HG03457 (cell line): ENCODE measurements around the gene PPP2R2C.

Experiments
- ATAC-seq: cut with Tn5 transposase; IDR thresholded peaks from one replicate; pipeline ENCODE4 v1.9.1; 2021; ENCODE audit warnings: moderate number of reproducible peaks; ENCODE audit not compliant: unreplicated experiment

PPP2R2C gene

DNA sequence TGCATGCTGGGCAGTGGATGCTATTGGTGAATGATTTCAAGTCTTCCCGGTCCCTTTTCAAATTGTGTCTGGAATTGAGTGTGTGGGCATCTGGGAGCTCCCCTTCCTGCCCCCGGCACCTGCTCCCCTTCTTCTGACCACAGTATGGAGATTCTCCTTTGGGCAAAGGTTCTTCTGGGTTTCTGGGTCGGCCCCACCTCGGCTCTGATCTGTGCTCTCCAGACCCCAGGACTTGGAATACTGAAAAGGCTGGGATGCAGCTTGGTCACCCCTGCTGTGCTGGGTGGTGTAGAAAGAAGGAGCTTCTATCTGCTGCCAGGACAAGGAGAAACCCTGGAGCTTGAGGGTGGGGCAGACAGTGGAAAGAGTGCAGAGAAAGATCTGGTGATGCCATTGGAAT lies 124.0 kb downstream of the PPP2R2C start:
- no peak for ATAC-seq

DNA sequence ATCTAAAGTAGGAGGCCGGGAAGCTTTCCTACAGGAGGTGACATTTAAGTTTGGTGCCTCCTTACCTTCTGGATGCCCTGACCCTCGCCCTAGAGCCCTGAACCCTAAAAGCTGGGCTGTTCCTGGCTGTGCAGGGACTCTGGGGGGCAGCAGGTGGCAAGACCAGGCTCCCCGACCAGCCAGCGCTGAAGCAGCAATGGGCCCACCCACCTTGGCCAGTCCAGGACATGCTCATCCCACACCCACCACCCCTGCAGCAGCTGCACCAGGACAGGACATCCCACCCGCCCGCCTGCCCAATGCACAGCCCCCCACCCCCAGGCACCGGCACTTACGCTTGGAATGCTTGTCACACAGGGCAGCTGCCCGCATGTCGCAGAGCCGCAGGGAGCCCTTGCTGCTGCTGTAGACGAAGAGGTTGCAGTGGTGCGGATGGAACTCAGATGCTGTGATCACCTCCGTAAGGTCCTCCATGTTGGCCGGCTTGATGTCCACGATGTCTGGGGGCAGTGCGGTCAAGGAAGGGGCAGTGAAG lies 124.8 kb downstream of the PPP2R2C start:
- ATAC-seq: no peak

DNA sequence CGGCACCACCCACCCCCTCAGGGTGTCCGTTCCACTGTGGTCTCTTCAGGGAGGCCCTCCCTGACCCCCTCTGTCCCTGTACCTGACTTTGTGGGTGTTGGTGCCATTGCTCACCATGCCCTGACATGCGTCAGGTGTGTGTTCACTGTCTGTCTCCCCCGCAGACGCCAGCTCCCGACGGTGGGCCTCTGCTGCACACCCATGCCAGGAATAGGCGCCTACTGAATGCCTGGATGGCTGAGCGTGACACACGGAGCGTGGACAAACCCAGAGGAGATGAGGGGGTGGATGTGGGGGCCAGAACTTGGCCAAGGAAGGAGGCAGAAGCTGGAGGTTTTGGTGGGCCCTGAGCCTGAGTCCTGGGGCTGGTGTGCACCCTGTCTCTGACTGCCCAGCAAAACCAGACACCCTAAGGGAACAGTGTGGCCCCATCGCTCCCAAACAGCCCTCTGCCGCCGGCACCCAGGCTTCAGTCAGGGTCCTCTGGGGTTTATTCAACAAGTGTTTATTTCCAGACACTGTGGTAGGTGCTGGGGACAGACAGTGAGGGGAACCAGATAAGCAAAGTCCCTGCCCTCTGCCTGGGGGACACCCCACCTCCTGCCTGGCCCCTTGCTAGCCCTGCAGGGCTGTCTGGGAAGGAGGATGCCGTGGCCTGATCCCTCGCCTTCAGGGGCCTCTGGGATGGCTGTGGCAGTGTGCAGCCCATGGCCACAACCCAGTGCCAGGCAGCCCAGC lies 125.9 kb downstream of the PPP2R2C start:
- ATAC-seq: no peak

DNA sequence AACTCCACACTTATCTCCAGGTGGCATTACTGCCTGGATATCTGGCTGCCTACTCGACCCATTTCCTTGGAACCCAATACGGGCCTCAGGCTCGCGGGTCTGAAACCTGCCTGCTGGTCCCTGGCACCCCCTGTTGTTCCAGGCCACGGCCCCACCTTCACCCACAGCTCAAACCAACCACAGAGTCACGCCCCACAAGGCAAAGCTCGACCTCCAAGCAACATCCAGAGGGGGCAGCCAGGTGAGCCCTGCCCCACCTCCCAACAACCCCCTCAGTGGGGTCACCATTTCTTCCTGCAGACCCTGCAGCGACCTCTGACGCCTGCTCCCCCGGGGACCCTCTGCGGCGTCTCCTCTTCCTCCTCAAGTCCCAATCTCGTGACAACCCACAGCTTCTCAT lies 126.5 kb downstream of the PPP2R2C start:
- ATAC-seq: no peak

DNA sequence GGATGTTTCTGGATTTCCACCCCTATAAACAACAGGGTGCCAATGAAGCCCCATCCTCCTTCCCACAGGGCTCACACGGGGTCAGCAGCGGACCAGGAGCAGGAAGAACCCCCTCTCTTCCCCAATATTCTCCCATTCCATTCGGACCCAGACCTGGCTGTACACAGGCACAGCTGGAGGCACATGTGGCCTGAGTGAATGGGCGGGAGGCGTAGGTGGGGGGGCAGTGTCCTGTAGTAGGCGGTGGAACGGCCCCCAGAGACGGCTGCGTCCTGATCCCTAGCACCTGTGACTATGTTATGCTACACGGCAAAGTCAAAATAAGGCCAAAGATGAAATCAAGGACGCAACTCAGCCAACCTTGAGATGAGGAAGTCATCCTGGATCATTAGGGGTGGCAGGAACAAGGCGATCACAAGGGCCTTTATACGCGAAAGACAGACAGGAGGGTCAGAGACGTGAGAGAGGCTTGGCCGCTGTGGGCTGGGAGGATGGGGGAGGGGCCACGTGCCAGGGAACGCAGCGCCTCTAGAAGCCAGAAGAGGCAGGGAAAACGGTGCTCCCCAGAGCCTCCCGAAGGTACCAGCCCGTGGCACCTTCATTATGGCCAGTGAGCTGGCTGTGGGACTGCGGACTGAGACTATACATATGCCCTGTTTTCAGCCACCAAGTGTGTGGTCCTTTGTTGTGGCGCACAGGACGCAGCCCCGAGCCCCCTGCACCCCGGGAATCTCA lies 127.2 kb downstream of the PPP2R2C start:
- ATAC-seq: no peak

DNA sequence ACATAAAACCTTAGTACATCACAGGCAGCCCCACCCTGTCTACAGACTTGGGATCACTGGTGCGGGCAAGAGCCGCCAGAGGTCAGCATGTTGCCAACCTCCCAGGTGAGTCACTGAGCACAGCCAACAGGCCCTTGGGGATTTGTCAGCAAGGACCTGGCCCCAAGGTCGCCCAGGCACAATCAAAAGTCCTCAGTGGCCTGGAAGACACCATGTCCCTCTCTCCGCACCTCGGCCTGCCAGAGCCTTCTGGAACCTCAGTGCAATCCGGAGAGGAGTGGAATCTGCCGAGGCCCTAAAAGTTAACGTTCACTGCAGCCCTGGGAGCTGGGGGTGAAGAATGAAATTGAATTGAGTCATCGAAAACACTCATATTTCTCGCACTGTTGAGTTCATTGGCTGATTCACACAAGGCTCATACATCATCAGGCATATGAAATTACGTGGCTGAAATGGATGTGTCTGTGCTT lies 128.4 kb downstream of the PPP2R2C start:
- no peak for ATAC-seq

DNA sequence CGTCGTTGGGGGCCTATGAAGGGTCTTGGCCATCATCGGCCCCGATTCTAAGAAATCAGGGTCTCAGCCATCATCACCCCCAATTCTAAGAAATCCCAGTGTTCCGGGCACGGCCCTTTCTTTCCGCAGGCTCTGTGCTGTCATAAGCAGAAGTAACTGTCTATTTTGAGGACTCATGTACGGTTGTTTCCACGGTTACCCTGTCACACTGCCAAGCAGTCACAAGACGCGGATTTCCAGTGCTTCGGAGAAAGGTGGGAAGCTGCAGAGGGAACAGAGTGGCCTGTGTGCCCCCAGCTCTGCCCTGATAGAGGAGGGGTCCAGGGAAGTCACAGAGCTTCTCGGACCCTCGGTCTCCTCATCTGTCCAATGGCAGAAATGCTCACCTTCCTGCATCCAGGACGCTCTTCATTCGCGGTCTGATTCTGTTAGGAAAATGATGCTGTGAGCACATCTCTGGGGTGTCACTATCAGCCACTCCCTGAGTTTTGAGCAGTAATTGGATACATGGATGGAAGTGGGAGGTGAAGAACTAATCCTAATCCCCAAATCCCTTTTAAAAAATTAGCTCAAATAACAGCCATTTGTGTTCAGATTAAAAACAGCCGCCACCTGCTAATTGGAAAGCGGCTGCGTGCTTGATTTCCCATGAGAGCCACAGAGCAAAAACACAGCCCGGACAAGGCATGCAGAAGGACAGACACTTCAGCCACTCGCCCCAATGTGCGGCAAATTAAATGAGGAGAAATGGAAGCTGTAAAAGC lies 129.7 kb downstream of the PPP2R2C start:
- ATAC-seq: no peak

DNA sequence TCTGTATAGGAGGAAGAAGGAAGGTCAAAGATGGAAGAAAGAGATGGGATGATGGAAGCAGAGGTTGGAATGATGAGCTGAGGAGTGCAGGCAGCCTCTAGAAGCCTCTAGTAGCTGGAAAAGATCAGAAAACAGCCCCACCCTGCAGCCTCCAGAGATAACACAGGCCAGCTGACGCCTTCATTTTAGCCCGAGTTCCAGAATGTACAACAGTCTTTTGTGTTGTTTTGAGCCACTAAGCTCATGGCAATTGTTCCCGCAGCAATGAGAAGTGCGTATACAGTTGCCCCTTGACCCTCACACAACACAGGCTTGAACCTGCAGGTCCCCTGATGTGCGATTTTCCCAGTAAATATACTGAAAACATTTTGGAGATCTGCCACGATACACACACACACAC lies 130.7 kb downstream of the PPP2R2C start:
- no peak for ATAC-seq

DNA sequence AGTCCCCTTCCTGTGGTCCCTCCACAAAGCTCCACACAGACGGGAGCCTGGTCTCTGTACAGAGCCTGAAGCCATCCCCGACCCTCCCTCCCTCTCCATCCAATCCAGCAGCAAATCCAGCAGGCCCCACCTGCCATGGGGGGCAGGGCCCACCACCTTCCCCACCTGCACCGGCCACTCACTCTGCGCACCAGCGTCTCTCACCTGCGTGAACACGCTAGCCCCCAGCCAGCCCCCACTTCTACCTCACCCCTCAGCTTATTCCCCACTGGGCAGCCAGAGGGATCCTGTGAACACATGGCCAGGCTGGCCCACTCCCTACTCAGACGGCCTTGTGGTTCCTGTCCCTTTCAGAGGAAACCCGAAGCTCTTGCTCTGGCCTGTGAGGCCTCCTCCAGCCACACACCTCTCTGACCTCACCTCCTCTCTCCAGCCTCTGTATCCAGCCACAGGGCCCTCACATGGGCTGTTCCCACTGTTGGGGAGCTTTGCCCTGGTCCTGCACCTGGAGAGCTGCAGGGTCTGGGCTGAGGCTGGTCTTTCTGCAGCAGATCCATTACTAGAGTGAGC lies 131.9 kb downstream of the PPP2R2C start:
- ATAC-seq: no peak

DNA sequence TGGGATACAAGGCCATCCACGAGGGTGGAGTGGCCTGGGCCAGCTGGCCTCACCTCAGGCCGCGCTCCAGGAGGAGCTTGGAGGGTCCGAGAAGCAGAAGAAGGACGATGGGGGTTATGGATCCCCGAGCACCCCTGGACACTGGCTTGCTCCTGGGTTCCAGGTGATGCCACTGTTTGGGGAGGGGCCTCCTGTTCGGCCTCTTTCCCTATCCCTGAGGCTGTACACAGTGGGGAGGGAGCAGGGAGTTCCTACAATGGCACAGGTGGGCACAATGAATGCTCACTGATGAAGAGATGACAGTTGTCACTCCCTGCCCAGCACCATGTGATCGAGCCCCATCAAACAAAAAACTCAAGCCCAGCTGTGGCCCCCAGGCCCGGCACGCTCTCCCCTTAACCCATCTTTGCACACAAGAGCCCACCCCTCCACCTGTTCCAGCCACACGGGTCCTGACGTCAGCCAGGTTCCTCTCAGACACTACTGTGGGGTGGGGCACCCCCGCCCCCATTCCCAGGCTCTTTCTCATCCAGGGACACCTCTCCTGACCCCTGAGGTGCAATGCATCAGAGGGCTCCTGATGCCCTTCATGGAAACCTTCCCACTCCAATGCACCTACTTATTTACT lies 132.5 kb downstream of the PPP2R2C start:
- no peak for ATAC-seq

DNA sequence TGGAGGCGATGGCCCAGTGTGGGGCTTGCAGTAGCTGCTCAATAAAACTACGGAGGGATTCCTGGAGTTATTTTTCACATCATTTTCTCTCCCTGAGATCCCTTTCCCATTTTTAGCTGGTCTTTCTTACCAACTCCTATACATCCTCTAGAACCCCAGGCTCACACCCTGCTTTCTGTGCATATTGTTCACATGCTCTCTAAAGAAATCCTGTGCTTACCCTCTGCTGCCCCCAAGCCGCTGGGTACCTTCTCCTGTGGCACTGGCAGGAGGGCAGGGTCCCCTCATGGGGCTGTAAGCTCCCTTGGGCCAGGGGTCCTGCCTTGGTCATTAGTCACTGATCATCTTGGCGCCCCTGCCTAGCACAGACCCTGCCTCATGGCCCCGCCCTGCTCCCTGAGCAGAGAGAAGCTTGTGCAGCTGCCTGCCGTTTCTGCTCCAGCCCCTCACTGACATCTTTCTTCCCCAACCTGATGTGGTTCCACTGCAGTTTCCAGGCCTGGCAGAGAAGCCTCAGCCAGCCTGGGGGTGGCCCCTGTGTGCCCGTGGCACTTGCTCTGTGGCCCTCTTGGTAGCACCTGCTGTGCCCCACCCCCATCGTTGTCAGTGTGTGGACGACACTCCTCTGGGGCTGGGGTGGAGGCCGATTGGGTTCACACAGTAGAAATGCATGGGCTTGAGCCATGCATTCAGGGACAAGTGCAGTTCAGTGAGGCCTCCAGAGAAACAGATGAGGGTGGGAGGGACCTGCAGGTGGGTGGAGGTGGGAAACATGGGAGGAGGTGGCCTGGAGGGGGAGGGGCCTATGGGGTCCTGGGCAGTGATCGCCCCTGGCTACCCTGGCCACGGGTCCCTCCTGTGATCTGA lies 133.2 kb downstream of the PPP2R2C start:
- no peak for ATAC-seq

DNA sequence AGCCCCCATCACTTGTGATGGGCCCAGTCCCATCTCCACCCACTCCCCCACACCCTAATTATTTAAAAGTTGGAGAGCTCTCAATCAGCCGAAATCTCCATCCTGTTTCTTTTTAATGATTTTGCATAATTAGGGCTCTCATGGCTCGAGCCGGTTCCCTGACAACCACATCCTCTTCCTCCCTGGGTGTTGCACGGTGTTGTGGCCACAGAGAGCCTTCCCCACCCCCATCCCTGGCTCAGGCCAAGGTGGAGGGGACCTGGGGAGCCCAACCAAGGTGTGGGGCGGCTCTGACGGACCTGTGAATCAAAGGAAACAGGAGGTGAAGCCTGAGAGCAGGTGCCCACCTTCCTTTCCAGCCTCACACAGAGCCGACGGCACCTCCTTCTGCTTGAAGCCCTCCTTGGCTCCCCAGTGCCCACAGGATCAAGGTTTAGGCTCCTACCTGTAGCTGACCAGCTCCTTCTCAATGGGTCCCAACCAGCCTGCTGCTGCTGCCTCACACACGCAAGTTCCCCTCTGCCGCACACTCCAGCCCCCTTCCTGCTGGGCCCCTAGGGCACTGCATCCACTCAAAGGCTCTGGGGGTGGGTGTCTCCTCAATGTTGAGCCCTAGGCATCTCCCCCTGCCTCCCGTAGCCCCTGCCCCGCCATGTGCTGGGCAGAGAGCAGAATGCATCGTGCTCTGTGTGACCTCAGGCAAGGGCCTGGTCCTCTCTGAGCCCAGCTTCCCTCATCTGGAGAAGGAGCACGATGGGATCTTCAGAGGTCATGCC lies 134.1 kb downstream of the PPP2R2C start:
- no peak for ATAC-seq

DNA sequence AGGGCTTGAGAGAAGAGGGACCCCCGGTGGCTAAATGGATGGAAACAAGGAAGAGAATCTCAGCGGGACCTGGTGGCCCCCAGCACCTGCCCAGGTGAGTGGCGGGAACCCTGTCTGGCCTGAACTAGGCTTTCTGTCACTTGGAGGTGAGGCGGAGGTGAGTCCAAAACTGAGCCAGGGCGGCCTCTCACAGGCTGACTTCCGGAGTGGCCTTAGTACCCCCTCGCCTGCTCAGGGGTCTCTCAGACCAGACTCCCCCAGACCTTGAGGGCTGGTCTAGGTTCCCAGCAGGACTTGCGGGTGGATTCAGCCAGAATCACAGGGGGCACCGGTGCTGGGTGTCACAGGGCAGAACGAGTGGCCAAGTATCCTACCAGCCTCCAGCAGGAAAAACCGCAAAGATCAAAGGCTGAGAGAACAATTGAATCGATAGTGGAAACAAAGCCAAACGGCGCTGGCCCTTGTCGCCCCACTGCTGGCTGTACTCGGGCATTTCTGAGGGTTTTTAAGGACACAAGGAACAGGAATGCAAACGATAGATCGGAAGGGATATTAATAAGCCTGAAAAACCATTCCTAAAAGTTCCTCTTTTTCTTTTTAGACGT lies 135.0 kb downstream of the PPP2R2C start:
- no peak for ATAC-seq

DNA sequence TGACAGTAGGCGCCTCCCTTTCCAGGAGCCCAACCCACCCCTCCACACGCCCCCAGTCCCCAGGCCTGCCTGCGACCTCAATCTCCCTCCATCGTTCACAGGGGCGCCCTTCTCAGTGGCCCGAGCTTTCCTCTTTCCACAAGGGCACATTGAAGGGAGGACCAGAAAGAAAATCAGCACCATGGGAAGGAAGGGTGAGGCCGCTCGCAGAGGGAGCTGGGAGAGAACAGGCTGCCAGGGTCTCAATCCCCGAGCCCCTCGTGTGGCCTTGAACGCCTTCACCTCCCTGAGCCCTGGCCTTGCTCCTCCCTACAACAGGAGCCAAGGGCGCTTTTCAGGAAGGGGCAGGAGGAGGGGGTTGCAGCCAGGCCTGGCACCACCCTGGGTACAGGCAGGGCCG lies 136.2 kb downstream of the PPP2R2C start:
- ATAC-seq: no peak

DNA sequence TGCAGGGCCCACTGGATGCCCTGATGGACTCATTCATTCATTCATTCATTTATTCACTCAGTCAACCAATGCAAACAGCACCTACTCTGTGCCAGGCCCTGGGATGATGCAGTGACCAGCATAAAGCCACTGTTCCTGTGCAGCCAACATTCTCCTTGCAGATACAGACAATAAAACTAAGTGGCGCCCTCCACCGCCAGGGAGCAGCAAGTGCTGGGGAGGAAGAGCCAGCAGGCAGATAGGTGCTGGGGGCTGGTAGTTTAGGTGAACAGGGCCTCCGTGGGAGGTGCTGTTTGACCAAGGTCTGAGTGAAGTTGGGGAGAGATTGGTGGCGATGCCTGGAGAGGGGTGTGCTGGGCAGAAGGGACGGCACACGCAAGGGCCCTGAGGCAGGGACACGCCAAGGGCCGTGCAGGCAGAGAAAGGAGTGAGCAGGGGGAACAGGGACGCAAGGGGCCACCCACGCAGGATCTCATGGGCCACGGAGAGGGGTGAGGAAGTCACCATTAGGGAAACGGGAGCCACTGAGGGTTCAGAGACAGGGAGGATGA lies 137.3 kb downstream of the PPP2R2C start:
- ATAC-seq: no peak

DNA sequence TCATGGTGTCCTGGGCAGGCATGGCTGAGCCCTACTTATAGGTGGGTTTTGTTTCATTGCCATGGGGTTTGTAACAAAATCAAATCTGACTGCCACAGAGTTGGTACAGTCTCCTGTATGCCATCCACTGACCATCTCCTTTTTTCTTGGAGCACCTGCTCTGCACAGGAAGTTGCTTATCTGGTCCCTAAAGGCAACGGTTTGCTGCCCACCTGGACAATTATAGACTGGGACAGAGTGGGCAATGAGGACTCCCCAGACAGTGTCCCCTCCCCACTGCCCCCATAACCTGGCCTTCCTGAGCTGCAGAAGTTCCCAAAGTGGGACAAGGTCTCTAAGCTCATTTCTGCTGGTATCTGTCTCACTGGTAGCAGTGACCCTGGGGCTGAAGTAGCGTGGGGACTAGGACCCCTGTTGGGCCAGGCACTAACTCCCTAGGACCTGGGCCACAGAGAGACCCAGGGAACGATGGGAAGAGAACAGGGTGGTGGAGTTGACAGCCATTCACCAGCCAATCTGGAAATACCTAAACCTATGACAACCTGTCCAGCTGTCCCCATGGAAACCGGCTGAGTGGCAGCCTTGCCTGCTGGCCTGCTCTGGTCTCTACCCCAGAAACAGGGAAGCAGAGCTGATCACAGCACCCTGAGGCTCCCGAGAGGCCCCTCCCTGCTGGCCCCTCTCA lies 138.1 kb downstream of the PPP2R2C start:
- ATAC-seq: no peak

DNA sequence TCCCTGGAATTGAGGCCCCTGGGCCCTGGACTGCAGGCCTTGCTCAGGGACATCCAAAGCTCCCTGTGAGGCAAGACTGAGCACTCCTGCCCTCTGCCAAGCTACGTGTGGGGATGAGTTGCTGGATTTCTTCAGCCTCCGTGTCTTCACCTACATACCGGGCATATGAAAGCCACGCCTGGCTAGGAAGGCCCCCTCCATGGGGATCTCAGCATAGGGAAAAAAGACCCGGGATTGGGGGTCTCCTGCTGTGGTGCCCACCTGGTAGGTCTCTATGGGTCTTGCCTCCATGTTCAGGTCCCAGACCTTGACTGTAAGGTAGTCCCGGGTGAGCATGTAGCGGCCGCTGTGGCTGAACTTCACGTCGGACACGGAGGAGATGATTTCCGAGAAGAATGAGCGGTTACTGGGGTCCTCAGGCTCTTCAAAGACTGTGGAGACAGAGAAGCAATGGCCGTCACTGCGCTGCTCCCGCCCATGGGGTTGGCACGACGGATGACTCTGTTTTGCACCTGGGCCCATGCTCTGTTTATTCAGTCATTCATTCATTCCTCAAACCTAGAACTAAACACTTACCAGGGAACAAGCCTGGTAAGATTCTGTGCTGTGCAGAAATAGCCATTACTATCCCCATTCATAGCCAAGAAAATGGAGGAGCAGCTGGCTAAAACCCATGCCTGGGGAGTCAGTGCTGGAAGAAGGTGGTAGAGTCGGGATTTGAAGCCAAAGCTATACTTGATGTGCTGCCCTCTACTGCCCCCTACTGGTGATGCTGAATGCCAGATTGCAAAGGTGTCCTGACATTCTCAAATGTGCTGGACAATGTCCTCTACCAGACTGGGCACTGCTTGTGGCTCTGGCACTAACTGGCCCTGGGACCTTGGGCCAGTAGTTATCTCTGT lies 138.9 kb downstream of the PPP2R2C start:
- ATAC-seq: no peak
